A204.1 (cell line): ENCODE results near the gene MAN1C1.

Experiments
- FAIRE-seq: peaks from 2 replicates; lab custom pipeline; 2012; peaks lifted over from hg19 to GRCh38; lab: Jason Lieb, UNC

MAN1C1 gene

GRCh38 chr1:25765136-25765922 is 148.7 kb downstream of the MAN1C1 start:
- no peak for FAIRE-seq

- FAIRE-seq, result no peak
Measured at GRCh38 chr1:25765923-25766589, 149.5 kb downstream of the MAN1C1 start.

- no peak for FAIRE-seq
Measured at GRCh38 chr1:25766721-25767436, 150.3 kb downstream of the MAN1C1 start.

GRCh38 chr1:25767437-25767770 is 150.8 kb downstream of the MAN1C1 start:
- no peak for FAIRE-seq

GRCh38 chr1:25768999-25769398 is 152.4 kb downstream of the MAN1C1 start:
- FAIRE-seq, result no peak

GRCh38 chr1:25769625-25770383 is 153.2 kb downstream of the MAN1C1 start:
- no peak for FAIRE-seq

- FAIRE-seq, result no peak
Measured at GRCh38 chr1:25770541-25771220, 154.1 kb downstream of the MAN1C1 start.

- FAIRE-seq, result no peak
Measured at GRCh38 chr1:25771221-25772114, 154.9 kb downstream of the MAN1C1 start.

GRCh38 chr1:25772164-25772563 is 155.6 kb downstream of the MAN1C1 start:
- FAIRE-seq, result no peak

GRCh38 chr1:25772692-25773245 is 156.2 kb downstream of the MAN1C1 start:
- FAIRE-seq, result no peak

- no peak for FAIRE-seq
Measured at GRCh38 chr1:25773441-25774125, 157.0 kb downstream of the MAN1C1 start.

GRCh38 chr1:25774206-25774803 is 157.7 kb downstream of the MAN1C1 start:
- no peak for FAIRE-seq

- FAIRE-seq, result no peak
Measured at GRCh38 chr1:25774921-25775771, 158.6 kb downstream of the MAN1C1 start.

GRCh38 chr1:25779388-25779787 is 162.8 kb downstream of the MAN1C1 start:
- no peak for FAIRE-seq

GRCh38 chr1:25779894-25780293 is 163.3 kb downstream of the MAN1C1 start:
- FAIRE-seq, result no peak

GRCh38 chr1:25780318-25781129 is 163.9 kb downstream of the MAN1C1 start:
- FAIRE-seq, result no peak

GRCh38 chr1:25781130-25781433 is 164.5 kb downstream of the MAN1C1 start:
- FAIRE-seq, result no peak
